Measurements from ENCODE around the gene LAMB1.
A peak's percentile ranks its signal among the peaks of the same experiment; 100 is the strongest.

Gene LAMB1

GRCh38 chr7:107969856-107970255 lies 33.1 kb downstream of the LAMB1 start:
- H3K4me1 ChIP-seq (ENCODE audit: control insufficient read depth in 2 of 2, insufficient read depth in 1 of 2, low read depth in 1 of 2, low read length in 2 of 2) = peaks cover 7 to 11% of the 10 kb centered on the region in 2 donors
- no peak overlapping the region for H2BK12ac ChIP-seq (ENCODE audit: low read length)
- H2BK120ac ChIP-seq (ENCODE audit: low read depth, low read length) = no peak overlapping the region
- H3K79me1 ChIP-seq (ENCODE audit: low read depth, low read length) = no peaks in the 10 kb centered on the region
- no peak overlapping the region for H3K4me2 ChIP-seq (ENCODE audit: insufficient read depth, low read length, poor library complexity, severe bottlenecking)
- no peak overlapping the region for H2AFZ ChIP-seq (ENCODE audit: low read length)
- H4K8ac ChIP-seq (ENCODE audit: low read depth, low read length) = no peak overlapping the region
- no peak overlapping the region for H3K4ac ChIP-seq (ENCODE audit: low read length)
- H2BK15ac ChIP-seq (ENCODE audit: low read length) = no peak overlapping the region
- DNase-seq (ENCODE audit: low spot score) = no peak
- H3K14ac ChIP-seq (ENCODE audit: low read length) = no peak overlapping the region
- H3K9me3 ChIP-seq (replicated peaks in 1 of 2; ENCODE audit: control insufficient read depth in 2 of 2, insufficient read depth in 1 of 2, low read depth in 1 of 2, low read length in 2 of 2) = peaks cover 0 to 2% of the 10 kb centered on the region in 2 donors
- H3K27me3 ChIP-seq (ENCODE audit: control insufficient read depth in 3 of 3, insufficient read depth in 3 of 3, low read depth in 1 of 3, low read length in 3 of 3) = no peaks in the 10 kb centered on the region
- H3K9ac ChIP-seq (ENCODE audit: low read depth, low read length, poor library complexity) = no peak overlapping the region
- no peak overlapping the region for H4K91ac ChIP-seq (ENCODE audit: low read depth, low read length, poor library complexity)
- no CpG with 5 or more reads among the region's 6 CpGs for WGBS, 2 donors (ENCODE audit: extremely low coverage in 2 of 2, insufficient read length in 2 of 2, insufficient replicate concordance in 1 of 2)
- H3K18ac ChIP-seq (ENCODE audit: low read length) = no peak overlapping the region
- H3K23ac ChIP-seq (ENCODE audit: low read depth, low read length, poor library complexity) = no peak overlapping the region
- H3K4me3 ChIP-seq (ENCODE audit: low read length in 2 of 2) = no peak overlapping the region
- H3K27ac ChIP-seq (replicated peaks; ENCODE audit: low read length) = no peak overlapping the region
- H2AK5ac ChIP-seq (ENCODE audit: low read depth, low read length) = no peak overlapping the region
- H2BK5ac ChIP-seq (ENCODE audit: low read length) = no peak overlapping the region
- H3K36me3 ChIP-seq (replicated peaks in 1 of 2; ENCODE audit: control insufficient read depth in 2 of 2, insufficient read depth in 2 of 2, low read length in 2 of 2) = peaks cover 17 to 48% of the 10 kb centered on the region in 2 donors

DNA sequence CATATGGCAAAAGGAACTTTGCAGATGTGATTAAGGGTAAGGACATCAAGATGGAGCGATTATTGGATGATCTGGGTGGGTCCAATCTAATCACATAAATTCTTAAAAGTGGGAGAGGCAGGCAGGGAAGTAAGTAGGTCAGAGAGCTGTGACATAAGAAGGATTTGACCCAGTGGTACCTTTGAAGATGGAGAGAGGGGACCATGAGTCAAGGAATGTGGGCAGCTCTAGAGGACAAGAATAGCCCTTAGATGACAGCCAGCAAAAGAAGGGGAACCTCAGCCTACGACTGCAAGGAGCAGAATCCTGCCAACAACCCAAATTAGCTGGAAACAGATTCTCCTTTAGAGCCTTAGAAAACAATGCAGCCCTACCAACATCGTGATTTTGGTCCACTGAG lies 34.5 kb downstream of the LAMB1 start:
- WGBS, 2 donors (ENCODE audit: extremely low coverage in 2 of 2, insufficient read length in 2 of 2, insufficient replicate concordance in 1 of 2) = no CpG with 5 or more reads among the region's 3 CpGs
- Histone ChIP-seq H2BK120ac (ENCODE audit: low read depth, low read length) (no peak overlapping the region), H4K8ac (ENCODE audit: low read depth, low read length) (no peak overlapping the region), H3K4me2 (ENCODE audit: insufficient read depth, low read length, poor library complexity, severe bottlenecking) (no peak overlapping the region), H3K23ac (ENCODE audit: low read depth, low read length, poor library complexity) (no peak overlapping the region), H3K27ac (replicated peaks; ENCODE audit: low read length) (no peak overlapping the region), H2AK5ac (ENCODE audit: low read depth, low read length) (no peak overlapping the region), H3K9me3 (replicated peaks in 1 of 2; ENCODE audit: control insufficient read depth in 2 of 2, insufficient read depth in 1 of 2, low read depth in 1 of 2, low read length in 2 of 2) (peaks cover 0 to 2% of the 10 kb centered on the region in 2 donors), H3K4me1 (ENCODE audit: control insufficient read depth in 2 of 2, insufficient read depth in 1 of 2, low read depth in 1 of 2, low read length in 2 of 2) (peaks cover 7 to 11% of the 10 kb centered on the region in 2 donors), H2BK12ac (ENCODE audit: low read length) (no peak overlapping the region), H3K4ac (ENCODE audit: low read length) (no peak overlapping the region), H3K27me3 (ENCODE audit: control insufficient read depth in 3 of 3, insufficient read depth in 3 of 3, low read depth in 1 of 3, low read length in 3 of 3) (no peaks in the 10 kb centered on the region), H3K18ac (ENCODE audit: low read length) (no peak overlapping the region), H3K36me3 (replicated peaks in 1 of 2; ENCODE audit: control insufficient read depth in 2 of 2, insufficient read depth in 2 of 2, low read length in 2 of 2) (peaks cover 22 to 48% of the 10 kb centered on the region in 2 donors), H2BK5ac (ENCODE audit: low read length) (no peak overlapping the region), H2BK15ac (ENCODE audit: low read length) (no peak overlapping the region), H3K14ac (ENCODE audit: low read length) (no peak overlapping the region), H4K91ac (ENCODE audit: low read depth, low read length, poor library complexity) (no peak overlapping the region), H3K4me3 (ENCODE audit: low read length in 2 of 2) (no peak overlapping the region), H2AFZ (ENCODE audit: low read length) (no peak overlapping the region), H3K79me1 (ENCODE audit: low read depth, low read length) (no peaks in the 10 kb centered on the region), H3K9ac (ENCODE audit: low read depth, low read length, poor library complexity) (no peak overlapping the region)
- DNase-seq (ENCODE audit: low spot score) = no peak

DNA sequence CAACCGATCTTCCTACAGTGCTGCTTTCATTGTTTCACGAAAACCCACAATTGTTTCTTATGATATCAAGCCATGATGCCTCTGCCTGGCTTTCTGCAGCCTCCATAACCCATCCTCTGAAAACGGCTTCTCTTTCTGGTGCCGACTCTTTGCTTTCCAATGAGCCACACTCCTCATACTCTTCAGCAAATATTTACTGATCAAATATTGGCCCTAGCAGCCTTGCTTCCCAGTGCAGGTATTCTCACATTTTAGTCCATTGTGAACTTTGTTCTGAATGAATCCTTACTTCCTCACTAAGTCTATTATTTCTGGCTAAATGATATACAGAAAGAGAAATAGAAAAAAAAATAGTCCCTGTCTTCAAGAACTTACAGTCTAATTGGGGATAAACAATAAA lies 35.5 kb downstream of the LAMB1 start:
- no peak overlapping the region for H2BK5ac ChIP-seq (ENCODE audit: low read length)

DNA sequence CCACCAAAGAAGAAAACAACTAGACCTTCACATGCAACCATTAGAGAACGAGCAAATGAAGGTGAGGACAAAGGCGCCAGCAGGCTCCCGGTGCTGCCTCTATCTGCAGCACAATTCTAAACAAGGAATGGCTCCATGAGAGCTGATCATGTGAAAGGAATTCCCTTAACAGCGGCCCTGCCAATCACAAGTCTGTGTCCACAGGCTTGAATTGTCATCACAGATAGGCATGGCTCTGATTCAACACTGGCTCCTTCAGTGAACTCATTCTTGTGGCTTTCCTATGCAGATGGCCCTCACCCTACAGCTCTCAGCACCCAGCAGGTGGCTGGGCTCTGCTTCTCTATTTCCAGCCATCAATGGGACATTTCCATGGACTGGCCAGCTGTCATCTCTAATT lies 36.2 kb downstream of the LAMB1 start:
- H3K27ac ChIP-seq (replicated peaks; ENCODE audit: low read length) = peak overlapping the region; percentile 25
- no CpG with 5 or more reads among the region's 4 CpGs for WGBS, 2 donors (ENCODE audit: extremely low coverage in 2 of 2, insufficient read length in 2 of 2, insufficient replicate concordance in 1 of 2)
- peak; percentile 20 for DNase-seq (ENCODE audit: low spot score)

More for the DNA sequence above, 35.5 kb downstream of the LAMB1 start:
- H3K4ac ChIP-seq (ENCODE audit: low read length) = no peak overlapping the region
- H3K14ac ChIP-seq (ENCODE audit: low read length) = no peak overlapping the region
- peaks cover 21 to 49% of the 10 kb centered on the region in 2 donors for H3K36me3 ChIP-seq (replicated peaks in 1 of 2; ENCODE audit: control insufficient read depth in 2 of 2, insufficient read depth in 2 of 2, low read length in 2 of 2)
- H2AK5ac ChIP-seq (ENCODE audit: low read depth, low read length) = no peak overlapping the region
- H3K27ac ChIP-seq (replicated peaks; ENCODE audit: low read length) = peak overlapping the region; percentile 25
- H3K4me1 ChIP-seq (ENCODE audit: control insufficient read depth in 2 of 2, insufficient read depth in 1 of 2, low read depth in 1 of 2, low read length in 2 of 2) = peaks cover 7 to 11% of the 10 kb centered on the region in 2 donors
- H3K4me2 ChIP-seq (ENCODE audit: insufficient read depth, low read length, poor library complexity, severe bottlenecking) = no peak overlapping the region
- H3K79me1 ChIP-seq (ENCODE audit: low read depth, low read length) = no peaks in the 10 kb centered on the region
- H3K9me3 ChIP-seq (replicated peaks in 1 of 2; ENCODE audit: control insufficient read depth in 2 of 2, insufficient read depth in 1 of 2, low read depth in 1 of 2, low read length in 2 of 2) = peaks cover 0 to 2% of the 10 kb centered on the region in 2 donors
- no peak overlapping the region for H3K9ac ChIP-seq (ENCODE audit: low read depth, low read length, poor library complexity)
- no peak overlapping the region for H2AFZ ChIP-seq (ENCODE audit: low read length)
- H4K8ac ChIP-seq (ENCODE audit: low read depth, low read length) = no peak overlapping the region
- H2BK15ac ChIP-seq (ENCODE audit: low read length) = no peak overlapping the region
- H3K23ac ChIP-seq (ENCODE audit: low read depth, low read length, poor library complexity) = no peak overlapping the region
- H3K4me3 ChIP-seq (ENCODE audit: low read length in 2 of 2) = no peak overlapping the region
- H2BK12ac ChIP-seq (ENCODE audit: low read length) = no peak overlapping the region
- H4K91ac ChIP-seq (ENCODE audit: low read depth, low read length, poor library complexity) = no peak overlapping the region
- H3K18ac ChIP-seq (ENCODE audit: low read length) = no peak overlapping the region
- DNase-seq (ENCODE audit: low spot score) = no peak
- WGBS, 2 donors (ENCODE audit: extremely low coverage in 2 of 2, insufficient read length in 2 of 2, insufficient replicate concordance in 1 of 2) = no CpG with 5 or more reads among the region's 4 CpGs
- no peaks in the 10 kb centered on the region for H3K27me3 ChIP-seq (ENCODE audit: control insufficient read depth in 3 of 3, insufficient read depth in 3 of 3, low read depth in 1 of 3, low read length in 3 of 3)
- H2BK120ac ChIP-seq (ENCODE audit: low read depth, low read length) = no peak overlapping the region

More for the DNA sequence above, 36.2 kb downstream of the LAMB1 start:
- Histone ChIP-seq H2AK5ac (ENCODE audit: low read depth, low read length) (no peak overlapping the region), H3K36me3 (replicated peaks in 1 of 2; ENCODE audit: control insufficient read depth in 2 of 2, insufficient read depth in 2 of 2, low read length in 2 of 2) (peaks cover 21 to 48% of the 10 kb centered on the region in 2 donors), H3K18ac (ENCODE audit: low read length) (no peak overlapping the region), H3K27me3 (ENCODE audit: control insufficient read depth in 3 of 3, insufficient read depth in 3 of 3, low read depth in 1 of 3, low read length in 3 of 3) (no peaks in the 10 kb centered on the region), H3K23ac (ENCODE audit: low read depth, low read length, poor library complexity) (no peak overlapping the region), H3K4me2 (ENCODE audit: insufficient read depth, low read length, poor library complexity, severe bottlenecking) (no peak overlapping the region), H3K4me1 (ENCODE audit: control insufficient read depth in 2 of 2, insufficient read depth in 1 of 2, low read depth in 1 of 2, low read length in 2 of 2) (peaks cover 7 to 11% of the 10 kb centered on the region in 2 donors), H4K8ac (ENCODE audit: low read depth, low read length) (no peak overlapping the region), H2BK120ac (ENCODE audit: low read depth, low read length) (no peak overlapping the region), H4K91ac (ENCODE audit: low read depth, low read length, poor library complexity) (no peak overlapping the region), H3K14ac (ENCODE audit: low read length) (no peak overlapping the region), H2BK5ac (ENCODE audit: low read length) (no peak overlapping the region), H2BK15ac (ENCODE audit: low read length) (no peak overlapping the region), H3K4ac (ENCODE audit: low read length) (no peak overlapping the region), H3K79me1 (ENCODE audit: low read depth, low read length) (no peaks in the 10 kb centered on the region), H3K9ac (ENCODE audit: low read depth, low read length, poor library complexity) (no peak overlapping the region), H3K4me3 (ENCODE audit: low read length in 2 of 2) (no peak overlapping the region), H3K9me3 (replicated peaks in 1 of 2; ENCODE audit: control insufficient read depth in 2 of 2, insufficient read depth in 1 of 2, low read depth in 1 of 2, low read length in 2 of 2) (peaks cover 0 to 2% of the 10 kb centered on the region in 2 donors), H2BK12ac (ENCODE audit: low read length) (no peak overlapping the region), H2AFZ (ENCODE audit: low read length) (peak overlapping the region; percentile 57)
